ENCODE data around the gene ANO4.

The ANO4 gene

GRCh38 chr12:100767950-100768349, 26.6 kb upstream of the ANO4 start:
- no peak overlapping the region for H3K4me3 ChIP-seq
- no peak overlapping the region for H3K27ac ChIP-seq
- TF ChIP-seq CTCF (IDR thresholded peaks at IDR 0.05): no peak
- no peak for DNase-seq (ENCODE audit: low spot score)

GRCh38 chr12:100778967-100779590, 15.5 kb upstream of the ANO4 start:
- DNase-seq (ENCODE audit: low spot score): no peak

GRCh38 chr12:100789146-100789545, 5.4 kb upstream of the ANO4 start:
- TF ChIP-seq CTCF (IDR thresholded peaks at IDR 0.05): no peak
- H3K27ac ChIP-seq: no peak overlapping the region
- DNase-seq (ENCODE audit: low spot score): no peak
- H3K4me3 ChIP-seq: no peak overlapping the region

More at GRCh38 chr12:100778967-100779590, 15.5 kb upstream of the ANO4 start:
- no peak overlapping the region for H3K27ac ChIP-seq
- H3K4me3 ChIP-seq: no peak overlapping the region
- no peak for TF ChIP-seq CTCF (IDR thresholded peaks at IDR 0.05)

GRCh38 chr12:100789975-100790374, 4.6 kb upstream of the ANO4 start:
- DNase-seq (ENCODE audit: low spot score): no peak
- no peak for TF ChIP-seq CTCF (IDR thresholded peaks at IDR 0.05)
- Histone ChIP-seq H3K4me3 (no peak overlapping the region), H3K27ac (no peak overlapping the region)

GRCh38 chr12:100790552-100790951, 4.0 kb upstream of the ANO4 start:
- no peak for DNase-seq (ENCODE audit: low spot score)
- Histone ChIP-seq H3K4me3 (no peak overlapping the region), H3K27ac (no peak overlapping the region)
- no peak for TF ChIP-seq CTCF (IDR thresholded peaks at IDR 0.05)

- TF ChIP-seq CTCF (IDR thresholded peaks at IDR 0.05): no peak
- DNase-seq (ENCODE audit: low spot score): no peak
- Histone ChIP-seq H3K27ac (no peak overlapping the region), H3K4me3 (no peak overlapping the region)
Observed at GRCh38 chr12:100793182-100793581, 1.4 kb upstream of the ANO4 start.

- Histone ChIP-seq H3K27ac (no peak overlapping the region), H3K4me3 (no peak overlapping the region)
- no peak for TF ChIP-seq CTCF (IDR thresholded peaks at IDR 0.05)
- DNase-seq (ENCODE audit: low spot score): no peak
Observed at GRCh38 chr12:100795174-100795799, 711 bp downstream of the ANO4 start.

Measured in coronary artery (tissue), 2 donors.